H1 (cell line): ENCODE data around the gene RIPOR3.

ENCODE experiments used
- CHD1 ChIP-seq: IDR thresholded peaks from 2 replicates; pipeline ENCODE4 v1.6.1; 2012; ENCODE audit warnings: low read depth, low read length, improper control_type of control experiment
- CTCF ChIP-seq, 3 experiments: IDR thresholded peaks; 1 replicate in 2 of 3; 2 replicates in 1 of 3; pipeline versions ENCODE4 v1.5.1 to v1.6.1; 2011; ENCODE audit warnings: low read length in 3 of 3, mild to moderate bottlenecking in 3 of 3, inconsistent platforms in 2 of 3, low read depth in 1 of 3, moderate library complexity in 1 of 3; ENCODE audit not compliant: insufficient read depth in 1 of 3; ENCODE audit errors: control extremely low read depth in 1 of 3
- EGR1 ChIP-seq: IDR thresholded peaks from 2 replicates; pipeline ENCODE4 v1.6.1; 2011; ENCODE audit warnings: low read depth, low read length, borderline replicate concordance
- EZH2 ChIP-seq: fragments of 200-600 bp; sonication (generic); IDR thresholded peaks from 2 replicates; pipeline ENCODE4 v1.7.1; 2012; ENCODE audit warnings: low read depth, mild to moderate bottlenecking, moderate library complexity, low read length, inconsistent platforms; ENCODE audit not compliant: severe bottlenecking
- HDAC2 ChIP-seq, 2 experiments: fragments of 300-600 bp in 1 of 2; sonication (generic) in 1 of 2; IDR thresholded peaks; 2 replicates each; pipeline ENCODE4 v1.6.1; 2011 to 2012; ENCODE audit warnings: low read depth in 2 of 2, low read length in 2 of 2, mild to moderate bottlenecking in 2 of 2, moderate library complexity in 2 of 2, borderline replicate concordance in 1 of 2, inconsistent platforms in 1 of 2
- MAFK ChIP-seq: IDR thresholded peaks from 2 replicates; pipeline ENCODE4 v1.6.1; 2012; ENCODE audit warnings: low read depth, mild to moderate bottlenecking, improper control_type of control experiment, low read length
- POLR2A ChIP-seq, 2 experiments: IDR thresholded peaks; 1 replicate in 1 of 2; 2 replicates in 1 of 2; pipeline ENCODE4 v1.6.1; 2011; ENCODE audit warnings: low read depth in 2 of 2, low read length in 2 of 2, mild to moderate bottlenecking in 2 of 2; ENCODE audit errors: control extremely low read depth in 1 of 2
- RBBP5 ChIP-seq: IDR thresholded peaks from 2 replicates; pipeline ENCODE4 v1.7.1; 2012; ENCODE audit warnings: low read depth, mild to moderate bottlenecking, inconsistent platforms, low read length, moderate library complexity, borderline replicate concordance
- SIN3A ChIP-seq, 2 experiments: IDR thresholded peaks in 1 of 2; conservative IDR thresholded peaks in 1 of 2; 2 replicates each; pipeline ENCODE4 v1.6.1; 2011 to 2012; ENCODE audit warnings: low read length in 2 of 2, improper control_type of control experiment in 1 of 2, low read depth in 1 of 2, mild to moderate bottlenecking in 1 of 2
- SP1 ChIP-seq: IDR thresholded peaks from 2 replicates; pipeline ENCODE4 v1.6.1; 2011; ENCODE audit warnings: low read depth, low read length
- SP4 ChIP-seq: IDR thresholded peaks from 2 replicates; pipeline ENCODE4 v1.6.1; 2012; ENCODE audit warnings: low read length, inconsistent platforms

GRCh38 chr20:50574108-50574507 lies 117.2 kb downstream of the RIPOR3 start:
- TF ChIP-seq MAFK (no peak), CTCF (IDR thresholded peaks at IDR 0.05; ENCODE audit: control extremely low read depth in 1 of 3, insufficient read depth in 1 of 3, low read depth in 1 of 3, low read length in 3 of 3) (no peak), SP1 (no peak), SIN3A (conservative IDR thresholded peaks at IDR 0.05 in 1 of 2, IDR thresholded peaks at IDR 0.05 in 1 of 2; ENCODE audit: low read depth in 1 of 2, low read length in 2 of 2) (no peak), RBBP5 (no peak), POLR2A (IDR thresholded peaks at IDR 0.05; ENCODE audit: control extremely low read depth in 1 of 2, low read depth in 2 of 2, low read length in 2 of 2) (no peak), CHD1 (no peak), HDAC2 (IDR thresholded peaks at IDR 0.05; ENCODE audit: borderline replicate concordance in 1 of 2, low read depth in 2 of 2, low read length in 2 of 2) (no peak), EGR1 (no peak), SP4 (no peak), EZH2 (no peak)
